Right atrium auricular region (tissue), 2 donors: Measurements from ENCODE around the gene NDEL1. TPM values are rescaled to one million over a fixed set of nuclear protein-coding genes. Genes with fewer than 3 reads are reported as not detected.

Source experiments
- DNase-seq: peaks from one replicate; pipeline ENCODE4 v3.0.0-alpha.2; 2019; ENCODE audit warnings: low spot score
- H3K27ac ChIP-seq, 2 donors: fragments of 200-600 bp; sonication (generic); 1 replicate in 1 of 2; 2 replicates in 1 of 2; pipeline ENCODE4 v1.5.1; 2016 to 2019
- H3K27me3 ChIP-seq, 2 donors: fragments of 200-600 bp; sonication (generic); one replicate each; pipeline versions ENCODE4 v1.5.1 to v1.6.0; 2017 to 2019
- H3K36me3 ChIP-seq: fragments of 200-600 bp; sonication (generic); one replicate; pipeline ENCODE4 v1.5.1; 2016
- H3K4me1 ChIP-seq, 2 donors: fragments of 200-600 bp; sonication (generic); one replicate each; pipeline versions ENCODE4 v1.5.1 to v1.6.0; 2017 to 2019
- H3K4me3 ChIP-seq, 2 donors: fragments of 200-600 bp; sonication (generic); 1 replicate in 1 of 2; 2 replicates in 1 of 2; pipeline ENCODE4 v1.5.1; 2017 to 2019; ENCODE audit warnings: mild to moderate bottlenecking in 1 of 2, moderate library complexity in 1 of 2
- H3K9me3 ChIP-seq, 2 donors: fragments of 200-600 bp; sonication (generic); one replicate each; pipeline ENCODE4 v1.5.1; 2019
- CTCF ChIP-seq, 2 donors: fragments of 200-600 bp; sonication (generic); IDR thresholded peaks; one replicate each; pipeline ENCODE4 v1.5.1; 2019; ENCODE audit warnings: antibody characterized with exemption in 2 of 2
- total RNA-seq, 2 donors: library from RNA; depleted of rRNA; stranded (reverse); fragments of >200 nt; gene quantifications; one replicate each; pipeline ENCODE4 v1.1.0, GENCODE V29; 2016

Gene NDEL1
- total RNA-seq, 2 donors from 2014 or later: 34.9 to 38.7 TPM

- Histone ChIP-seq H3K9me3 (no peaks in the 10 kb centered on the region), H3K27ac (no peak overlapping the region), H3K36me3 (no peaks in the 10 kb centered on the region), H3K27me3 (no peaks in the 10 kb centered on the region), H3K4me1 (peaks cover 0 to 6% of the 10 kb centered on the region in 2 donors), H3K4me3 (no peak overlapping the region)
- DNase-seq: no peak
- TF ChIP-seq CTCF (IDR thresholded peaks at IDR 0.05): no peak
Observed at GRCh38 chr17:8419305-8419704, 16.4 kb upstream of the NDEL1 start.

- peaks cover 0 to 4% of the 10 kb centered on the region in 2 donors for H3K9me3 ChIP-seq
- H3K27ac ChIP-seq: peak overlapping the region; percentile 19 to 49
- H3K4me1 ChIP-seq: peaks cover 0 to 6% of the 10 kb centered on the region in 2 donors
- no peak overlapping the region for H3K4me3 ChIP-seq
- peak; percentile 64 for DNase-seq
- H3K36me3 ChIP-seq: no peaks in the 10 kb centered on the region
- no peak for TF ChIP-seq CTCF (IDR thresholded peaks at IDR 0.05)
- H3K27me3 ChIP-seq: no peaks in the 10 kb centered on the region
Observed at GRCh38 chr17:8420041-8420934, 15.4 kb upstream of the NDEL1 start.

- H3K27me3 ChIP-seq: no peaks in the 10 kb centered on the region
- H3K27ac ChIP-seq: no peak overlapping the region
- peaks cover 0 to 6% of the 10 kb centered on the region in 2 donors for H3K4me1 ChIP-seq
- no peak for DNase-seq
- no peak for TF ChIP-seq CTCF (IDR thresholded peaks at IDR 0.05)
- H3K4me3 ChIP-seq: no peak overlapping the region
- H3K36me3 ChIP-seq: no peaks in the 10 kb centered on the region
- H3K9me3 ChIP-seq: peaks cover 0 to 4% of the 10 kb centered on the region in 2 donors
Observed at GRCh38 chr17:8421571-8421970, 14.1 kb upstream of the NDEL1 start.

GRCh38 chr17:8426094-8426720 lies 9.5 kb upstream of the NDEL1 start:
- H3K4me1 ChIP-seq: peaks cover 0 to 9% of the 10 kb centered on the region in 2 donors
- no peak overlapping the region for H3K27ac ChIP-seq
- no peak overlapping the region for H3K4me3 ChIP-seq
- peaks cover 0 to 4% of the 10 kb centered on the region in 2 donors for H3K9me3 ChIP-seq
- no peaks in the 10 kb centered on the region for H3K27me3 ChIP-seq
- no peaks in the 10 kb centered on the region for H3K36me3 ChIP-seq
- DNase-seq: no peak
- TF ChIP-seq CTCF (IDR thresholded peaks at IDR 0.05): no peak

GRCh38 chr17:8426802-8427201 lies 8.9 kb upstream of the NDEL1 start:
- TF ChIP-seq CTCF (IDR thresholded peaks at IDR 0.05): no peak
- H3K27me3 ChIP-seq: no peaks in the 10 kb centered on the region

More at GRCh38 chr17:8426802-8427201, 8.9 kb upstream of the NDEL1 start:
- Histone ChIP-seq H3K4me3 (no peak overlapping the region), H3K27ac (no peak overlapping the region), H3K9me3 (peaks cover 0 to 4% of the 10 kb centered on the region in 2 donors), H3K4me1 (peaks cover 0 to 15% of the 10 kb centered on the region in 2 donors), H3K36me3 (no peaks in the 10 kb centered on the region)
- no peak for DNase-seq
